ENCODE results near the gene CCDC61.

The CCDC61 gene

GRCh38 chr19:46049597-46049996 is 54.3 kb downstream of the CCDC61 start:
- peak; percentile 9 for DNase-seq

- no peak for DNase-seq
Measured at GRCh38 chr19:46052896-46053295, 57.6 kb downstream of the CCDC61 start.

- no peak for DNase-seq
Measured at GRCh38 chr19:46056536-46056935, 61.3 kb downstream of the CCDC61 start.

GRCh38 chr19:46058778-46059177 is 63.5 kb downstream of the CCDC61 start:
- DNase-seq: no peak

- DNase-seq: no peak
Measured at GRCh38 chr19:46060012-46060411, 64.7 kb downstream of the CCDC61 start.

GRCh38 chr19:46063201-46063600 is 67.9 kb downstream of the CCDC61 start:
- no peak for DNase-seq

GRCh38 chr19:46065486-46066071 is 70.3 kb downstream of the CCDC61 start:
- DNase-seq: no peak

- DNase-seq: no peak
Measured at GRCh38 chr19:46066471-46066870, 71.2 kb downstream of the CCDC61 start.

- no peak for DNase-seq
Measured at GRCh38 chr19:46067691-46068090, 72.4 kb downstream of the CCDC61 start.

All from stimulated activated CD4-positive, alpha-beta T cell treated with anti-CD3 and anti-CD28 coated beads, Interleukin-15, amount 100 ng/mL, for 24 hours (primary cell).